IMR-90 (cell line): Measurements from ENCODE around the gene C14orf93. TPM values are rescaled to one million over a fixed set of nuclear protein-coding genes. Genes with fewer than 3 reads are reported as not detected.
A peak's percentile ranks its signal among the peaks of the same experiment; 100 is the strongest.
"Not testable (repeated sequence)": the region's sequence is repeated elsewhere in the genome, so short reads cannot be mapped to it uniquely, and the experiment has no call there.

ENCODE experiments used
- ATAC-seq: fragments of 200-7000 bp; cut with Tn5 transposase; 2 replicates; pipeline ENCODE4 v1.9.1; 2020; ENCODE audit warnings: low read depth, mild to moderate bottlenecking, moderate library complexity
- BruUV-seq: library from RNA; stranded (reverse); fragments of 400-500 nt; replicated peaks from 2 replicates; lab custom pipeline; 2021; lab: Mats Ljungman, UMichigan
- CTCF ChIA-PET: fragments of 300-600 bp; formaldehyde crosslinking; extraction: SDS; loops from one replicate; lab custom pipeline; 2021; ENCODE audit warnings: antibody characterized with exemption; lab: Yijun Ruan, JAX
- POLR2A ChIA-PET: fragments of 300-600 bp; sonication (Branson Sonifier 250); formaldehyde crosslinking; loops from one replicate; lab custom pipeline; 2022; ENCODE audit warnings: antibody characterized with exemption; ENCODE audit not compliant: unreplicated experiment; lab: Charles Lee
- DNase-seq: peaks from one replicate; pipeline ENCODE4 v3.0.0; 2013
- H2AFZ ChIP-seq: replicated peaks from 2 replicates; pipeline ENCODE3; 2013; ENCODE audit warnings: low read length, mild to moderate bottlenecking; ENCODE audit not compliant: poor library complexity
- H2AK5ac ChIP-seq: 2 replicates; pipeline ENCODE4 v1.6.1; 2013; ENCODE audit warnings: low read depth, low read length, inconsistent platforms
- H2AK9ac ChIP-seq: replicated peaks from 2 replicates; pipeline ENCODE3; 2013; ENCODE audit warnings: mild to moderate bottlenecking, low read depth, low read length, moderate library complexity; ENCODE audit not compliant: poor library complexity
- H2BK120ac ChIP-seq: 2 replicates; pipeline ENCODE4 v1.6.1; 2013; ENCODE audit warnings: low read depth, low read length, inconsistent platforms
- H2BK15ac ChIP-seq: 3 replicates; pipeline ENCODE4 v1.6.1; 2013; ENCODE audit warnings: low read depth, low read length, inconsistent platforms
- H2BK20ac ChIP-seq: 2 replicates; pipeline ENCODE4 v1.6.1; 2013; ENCODE audit warnings: low read depth, mild to moderate bottlenecking, inconsistent platforms, low read length, moderate library complexity
- H2BK5ac ChIP-seq: 2 replicates; pipeline ENCODE4 v1.6.1; 2013; ENCODE audit warnings: mild to moderate bottlenecking, low read depth, low read length, inconsistent platforms; ENCODE audit not compliant: poor library complexity, severe bottlenecking
- H3K14ac ChIP-seq: replicated peaks from 2 replicates; pipeline ENCODE4 v1.6.1; 2013; ENCODE audit warnings: low read depth, low read length, inconsistent platforms
- H3K18ac ChIP-seq: 2 replicates; pipeline ENCODE4 v1.6.1; 2013; ENCODE audit warnings: low read depth, low read length, control low read depth
- H3K23ac ChIP-seq: 2 replicates; pipeline ENCODE4 v1.6.1; 2013; ENCODE audit warnings: low read depth, low read length, inconsistent platforms
- H3K27ac ChIP-seq: 2 replicates; pipeline ENCODE4 v1.5.1; 2013; ENCODE audit warnings: mild to moderate bottlenecking, control low read depth, low read length; ENCODE audit not compliant: insufficient read depth
- H3K27me3 ChIP-seq: 2 replicates; pipeline ENCODE4 v1.6.1; 2013; ENCODE audit warnings: low read length; ENCODE audit not compliant: control insufficient read depth, insufficient read depth
- H3K36me3 ChIP-seq: 2 replicates; pipeline ENCODE4 v1.6.1; 2013; ENCODE audit warnings: low read length, mixed read lengths; ENCODE audit not compliant: control insufficient read depth, insufficient read depth
- H3K4ac ChIP-seq: 2 replicates; pipeline ENCODE4 v1.6.1; 2013; ENCODE audit warnings: low read depth, low read length, inconsistent platforms
- H3K4me1 ChIP-seq: 2 replicates; pipeline ENCODE4 v1.6.1; 2013; ENCODE audit warnings: low read length, mixed read lengths; ENCODE audit not compliant: control insufficient read depth, insufficient read depth
- H3K4me2 ChIP-seq: 2 replicates; pipeline ENCODE4 v1.6.1; 2013; ENCODE audit warnings: low read depth, mild to moderate bottlenecking, control low read depth, low read length, moderate library complexity
- H3K4me3 ChIP-seq: 2 replicates; pipeline ENCODE4 v1.5.1; 2013; ENCODE audit warnings: low read depth, mild to moderate bottlenecking, control low read depth, low read length, moderate library complexity; ENCODE audit not compliant: insufficient read depth
- H3K56ac ChIP-seq: 2 replicates; pipeline ENCODE4 v1.6.1; 2013; ENCODE audit warnings: low read length, inconsistent platforms; ENCODE audit not compliant: insufficient read depth; ENCODE audit errors: extremely low read depth
- H3K79me1 ChIP-seq, 2 experiments: 2 replicates each; pipeline ENCODE4 v1.6.1; 2013; ENCODE audit warnings: low read length in 2 of 2, inconsistent platforms in 1 of 2, low read depth in 1 of 2
- H3K9ac ChIP-seq: 2 replicates; pipeline ENCODE4 v1.6.1; 2013; ENCODE audit warnings: low read depth, low read length, control low read depth
- H3K9me1 ChIP-seq: 2 replicates; pipeline ENCODE4 v1.6.1; 2013; ENCODE audit warnings: low read length, inconsistent platforms; ENCODE audit not compliant: insufficient read depth
- H3K9me3 ChIP-seq: 2 replicates; pipeline ENCODE4 v1.6.1; 2013; ENCODE audit warnings: low read length; ENCODE audit not compliant: control insufficient read depth, insufficient read depth
- H4K20me1 ChIP-seq: 2 replicates; pipeline ENCODE4 v1.6.1; 2013; ENCODE audit warnings: low read length, inconsistent platforms; ENCODE audit not compliant: insufficient read depth
- H4K5ac ChIP-seq: 2 replicates; pipeline ENCODE4 v1.6.1; 2013; ENCODE audit warnings: mild to moderate bottlenecking, low read depth, low read length, control low read depth
- H4K8ac ChIP-seq, 2 experiments: 2 replicates each; pipeline ENCODE4 v1.6.1; 2013; ENCODE audit warnings: low read depth in 2 of 2, low read length in 2 of 2, control low read depth in 1 of 2, inconsistent platforms in 1 of 2
- H4K91ac ChIP-seq: 2 replicates; pipeline ENCODE4 v1.6.1; 2013; ENCODE audit warnings: low read depth, low read length, inconsistent platforms; ENCODE audit not compliant: insufficient read depth
- CHD1 ChIP-seq: IDR thresholded peaks from 2 replicates; pipeline ENCODE4 v1.6.1; 2012; ENCODE audit warnings: low read depth, low read length, improper control_type of control experiment
- FOS ChIP-seq: fragments of 150-350 bp; IDR thresholded peaks from 2 replicates; pipeline ENCODE4 v1.6.1; 2016; ENCODE audit warnings: low read depth, low read length
- MAFK ChIP-seq: IDR thresholded peaks from 2 replicates; pipeline ENCODE4 v1.6.1; 2012; ENCODE audit warnings: low read depth, low read length, improper control_type of control experiment
- MAZ ChIP-seq: IDR thresholded peaks from 2 replicates; pipeline ENCODE4 v1.6.1; 2012; ENCODE audit warnings: low read depth, mild to moderate bottlenecking, low read length, improper control_type of control experiment, moderate library complexity, borderline replicate concordance
- SMC3 ChIP-seq: fragments of 150-350 bp; IDR thresholded peaks from 2 replicates; pipeline ENCODE4 v1.6.1; 2016; ENCODE audit warnings: low read depth, mild to moderate bottlenecking, antibody characterized with exemption, low read length, moderate library complexity
- WGBS, 2 experiments: methylation state at CpG; one replicate each; pipeline versions ENCODE4 v1.1.5 to v1.1.7; 2013; ENCODE audit warnings: missing lambda C conversion rate in 2 of 2; ENCODE audit not compliant: insufficient read length in 1 of 2; ENCODE audit errors: extremely low coverage in 2 of 2; 5-methylcytosine and 5-hydroxymethylcytosine counted together
- dilution Hi-C: fragments of 300-500 bp; cut with HindIII; formaldehyde crosslinking; loops from one replicate; pipeline ENCODE4 v1.14.3; 2018; ENCODE audit warnings: low sequenced_read_pairs; ENCODE audit not compliant: unreplicated experiment
- in situ Hi-C: fragments of 300-500 bp; cut with MboI; formaldehyde crosslinking; loops from 3 replicates; pipeline ENCODE4 v1.14.3; 2019; ENCODE audit warnings: low sequenced_read_pairs, inconsistent platforms, mixed read lengths
- intact Hi-C: fragments of 100-400 bp; cut with micrococcal nuclease; formaldehyde crosslinking; loops from 2 replicates; pipeline ENCODE4 v1.10.0; 2022
- polyA plus RNA-seq, 3 experiments: library from polyadenylated mRNA; depleted of rRNA; stranded (reverse); fragments of >200 nt; gene quantifications; 2 replicates each; pipeline ENCODE4 v1.2.3, GENCODE V29; 2012; ENCODE audit warnings: low replicate concordance in 1 of 3
- total RNA-seq: library from RNA; depleted of rRNA; stranded (reverse); fragments of >200 nt; gene quantifications from 2 replicates; pipeline ENCODE4 v1.2.3, GENCODE V29; 2012

Gene C14orf93
- total and polyA plus RNA-seq, 2 of the 4 experiments (the other 2 are of a cell fraction): 5.4 to 5.7 TPM

GRCh38 chr14:22966783-22967269, 43.1 kb downstream of the C14orf93 start:
- Histone ChIP-seq H4K91ac (no peak overlapping the region), H3K4me3 (no peak overlapping the region), H4K8ac (peak overlapping the region in 1 of 2 experiments; percentile 30; a peak in 1 of 4 replicates), H2BK5ac (no peak overlapping the region), H3K27ac (no peak overlapping the region), H3K23ac (no peak overlapping the region), H3K79me1 (0 out of 4 replicates have a peak, but pooled peaks cover 0 to 3% of the 10 kb centered on the region in 2 experiments), H2AFZ (no peak overlapping the region), H2AK9ac (no peak overlapping the region), H3K9ac (no peak overlapping the region), H3K4me2 (no peak overlapping the region), H3K27me3 (no peaks in the 10 kb centered on the region), H2BK20ac (no peak overlapping the region), H3K9me3 (no peaks in the 10 kb centered on the region), H3K9me1 (no peaks in the 10 kb centered on the region; the same call in 1 of the 2 replicates), H4K5ac (no peak overlapping the region), H2BK15ac (no peak overlapping the region), H3K18ac (no peak overlapping the region), H2AK5ac (no peak overlapping the region), H4K20me1 (no peaks in the 10 kb centered on the region), H3K4ac (no peak overlapping the region), H2BK120ac (no peak overlapping the region), H3K56ac (no peak overlapping the region), H3K36me3 (peaks cover 8% of the 10 kb centered on the region), H3K4me1 (no peaks in the 10 kb centered on the region), H3K14ac (no peak overlapping the region)
- TF ChIP-seq MAFK (no peak), MAZ (no peak), SMC3 (no peak), CHD1 (no peak), FOS (no peak)
- POLR2A ChIA-PET: no interaction called here
- ATAC-seq (no peak), DNase-seq (no peak)
- intact Hi-C loops: no loop called here
- WGBS, 2 experiments: no CpG with 5 or more reads among the region's 4 CpGs
- CTCF ChIA-PET: interaction anchor here (0.6 kb wide), 1 partner anchor 25 kb away, joined by 3 read pairs; no protein-coding TSS in a partner anchor
- dilution Hi-C loops: no loop called here
- in situ Hi-C loops: no loop called here
- no TSS peak for BruUV-seq

- H3K4me2 ChIP-seq: not testable (repeated sequence)
Measured at GRCh38 chr14:22965916-22966782, 43.8 kb downstream of the C14orf93 start.

More at GRCh38 chr14:22965916-22966782, 43.8 kb downstream of the C14orf93 start:
- H3K18ac ChIP-seq, H2BK120ac ChIP-seq, H3K79me1 ChIP-seq, H2BK15ac ChIP-seq, H3K9me3 ChIP-seq, H4K20me1 ChIP-seq, intact Hi-C loops, H3K4me3 ChIP-seq, H3K9me1 ChIP-seq, H3K14ac ChIP-seq, H2BK5ac ChIP-seq, H4K5ac ChIP-seq, H3K27ac ChIP-seq, H3K4ac ChIP-seq, CTCF ChIA-PET, BruUV-seq, H2AK9ac ChIP-seq, in situ Hi-C loops, H3K23ac ChIP-seq, H4K91ac ChIP-seq, DNase-seq, H3K4me1 ChIP-seq, H3K36me3 ChIP-seq, H2AK5ac ChIP-seq, H3K27me3 ChIP-seq, H3K9ac ChIP-seq, H2BK20ac ChIP-seq, H3K56ac ChIP-seq, H2AFZ ChIP-seq, dilution Hi-C loops: not testable (repeated sequence)
- ATAC-seq: peak; percentile 10; the same call in 1 of the 2 replicates
- POLR2A ChIA-PET: interaction anchor here (0.7 kb wide), 1 partner anchor 12 kb away, joined by 11 read pairs; no protein-coding TSS in a partner anchor
- WGBS, 2 experiments: 40% methylated on average over 1 of the region's 15 CpGs; no CpG with 5 or more reads in 1 of the 2 experiments
- peak overlapping the region in 1 of 2 experiments; percentile 30; a peak in 1 of 4 replicates for H4K8ac ChIP-seq
